Neuronal stem cell (in vitro differentiated cells): Measurements from ENCODE around the gene XPO4.
"Not testable (repeated sequence)": the region's sequence is repeated elsewhere in the genome, so short reads cannot be mapped to it uniquely, and the experiment has no call there.

ENCODE experiments used
- DNase-seq: peaks from one replicate; pipeline ENCODE4 v3.0.0-alpha.2; 2013; ENCODE audit warnings: low spot score
- H2AFZ ChIP-seq: one replicate; pipeline ENCODE4 v1.6.1; 2013; ENCODE audit warnings: mild to moderate bottlenecking, low read length, inconsistent platforms
- H2AK5ac ChIP-seq: 2 replicates; pipeline ENCODE4 v1.6.1; 2013; ENCODE audit warnings: low read depth, mild to moderate bottlenecking, inconsistent platforms, low read length, moderate library complexity, mixed read lengths
- H2BK120ac ChIP-seq: 2 replicates; pipeline ENCODE4 v1.6.1; 2013; ENCODE audit warnings: low read depth, mild to moderate bottlenecking, inconsistent platforms, low read length, moderate library complexity, mixed read lengths
- H2BK12ac ChIP-seq: one replicate; pipeline ENCODE4 v1.6.1; 2013; ENCODE audit warnings: low read length, inconsistent platforms
- H2BK15ac ChIP-seq: 2 replicates; pipeline ENCODE4 v1.6.1; 2013; ENCODE audit warnings: mild to moderate bottlenecking, low read length, inconsistent platforms, mixed read lengths
- H2BK5ac ChIP-seq: one replicate; pipeline ENCODE4 v1.6.1; 2013; ENCODE audit warnings: inconsistent platforms, mild to moderate bottlenecking, low read length, moderate library complexity
- H3K14ac ChIP-seq: one replicate; pipeline ENCODE4 v1.6.1; 2013; ENCODE audit warnings: low read length, inconsistent platforms
- H3K18ac ChIP-seq: 2 replicates; pipeline ENCODE4 v1.6.1; 2013; ENCODE audit warnings: low read length, inconsistent platforms
- H3K23ac ChIP-seq: 2 replicates; pipeline ENCODE4 v1.6.1; 2013; ENCODE audit warnings: low read depth, mild to moderate bottlenecking, mixed read lengths, low read length, inconsistent platforms; ENCODE audit not compliant: poor library complexity
- H3K27ac ChIP-seq: replicated peaks from 3 replicates; pipeline ENCODE4 v1.5.1; 2013; ENCODE audit warnings: low read length, inconsistent platforms
- H3K27me3 ChIP-seq, 3 experiments: 2 replicates each; pipeline ENCODE4 v1.6.1; 2013; ENCODE audit warnings: low read length in 3 of 3, mild to moderate bottlenecking in 2 of 3, inconsistent platforms in 1 of 3, low read depth in 1 of 3, mixed read lengths in 1 of 3, moderate library complexity in 1 of 3; ENCODE audit not compliant: control insufficient read depth in 3 of 3, insufficient read depth in 3 of 3
- H3K36me3 ChIP-seq, 2 donors: replicated peaks in 1 of 2; 2 replicates each; pipeline ENCODE4 v1.6.1; 2013; ENCODE audit warnings: low read length in 2 of 2; ENCODE audit not compliant: control insufficient read depth in 2 of 2, insufficient read depth in 2 of 2
- H3K4ac ChIP-seq: 2 replicates; pipeline ENCODE4 v1.6.1; 2013; ENCODE audit warnings: inconsistent platforms, mild to moderate bottlenecking, low read length, moderate library complexity
- H3K4me1 ChIP-seq, 2 donors: 1 replicate in 1 of 2; 2 replicates in 1 of 2; pipeline ENCODE4 v1.6.1; 2013; ENCODE audit warnings: low read length in 2 of 2, low read depth in 1 of 2; ENCODE audit not compliant: control insufficient read depth in 2 of 2, insufficient read depth in 1 of 2
- H3K4me2 ChIP-seq: one replicate; pipeline ENCODE4 v1.6.1; 2013; ENCODE audit warnings: mild to moderate bottlenecking, low read length, inconsistent platforms; ENCODE audit not compliant: insufficient read depth, poor library complexity, severe bottlenecking
- H3K4me3 ChIP-seq, 2 donors: 2 replicates each; pipeline ENCODE4 v1.5.1; 2013; ENCODE audit warnings: low read length in 2 of 2, mild to moderate bottlenecking in 2 of 2, inconsistent platforms in 1 of 2, moderate library complexity in 1 of 2
- H3K79me1 ChIP-seq: one replicate; pipeline ENCODE4 v1.6.1; 2013; ENCODE audit warnings: low read depth, mild to moderate bottlenecking, inconsistent platforms, low read length, moderate library complexity
- H3K9ac ChIP-seq: one replicate; pipeline ENCODE4 v1.6.1; 2013; ENCODE audit warnings: mild to moderate bottlenecking, low read depth, low read length, inconsistent platforms; ENCODE audit not compliant: poor library complexity
- H3K9me3 ChIP-seq, 2 donors: replicated peaks in 1 of 2; 2 replicates each; pipeline versions ENCODE3 to v1.6.1; 2013; ENCODE audit warnings: low read length in 2 of 2, mild to moderate bottlenecking in 2 of 2, inconsistent platforms in 1 of 2, low read depth in 1 of 2, mixed read lengths in 1 of 2, moderate library complexity in 1 of 2; ENCODE audit not compliant: control insufficient read depth in 2 of 2, insufficient read depth in 1 of 2
- H4K8ac ChIP-seq: one replicate; pipeline ENCODE4 v1.6.1; 2013; ENCODE audit warnings: low read depth, mild to moderate bottlenecking, inconsistent platforms, low read length, moderate library complexity
- H4K91ac ChIP-seq: one replicate; pipeline ENCODE4 v1.6.1; 2013; ENCODE audit warnings: low read length, low read depth, mild to moderate bottlenecking, inconsistent platforms; ENCODE audit not compliant: poor library complexity
- WGBS, 2 donors: extraction: QIAGEN DNeasy Blood & Tissue Kit; methylation state at CpG; one replicate each; pipeline ENCODE4 v1.1.7; 2013; ENCODE audit warnings: missing lambda C conversion rate in 2 of 2, mixed read lengths in 1 of 2; ENCODE audit not compliant: insufficient read length in 2 of 2, insufficient replicate concordance in 1 of 2; ENCODE audit errors: extremely low coverage in 2 of 2; 5-methylcytosine and 5-hydroxymethylcytosine counted together

The XPO4 gene

DNA sequence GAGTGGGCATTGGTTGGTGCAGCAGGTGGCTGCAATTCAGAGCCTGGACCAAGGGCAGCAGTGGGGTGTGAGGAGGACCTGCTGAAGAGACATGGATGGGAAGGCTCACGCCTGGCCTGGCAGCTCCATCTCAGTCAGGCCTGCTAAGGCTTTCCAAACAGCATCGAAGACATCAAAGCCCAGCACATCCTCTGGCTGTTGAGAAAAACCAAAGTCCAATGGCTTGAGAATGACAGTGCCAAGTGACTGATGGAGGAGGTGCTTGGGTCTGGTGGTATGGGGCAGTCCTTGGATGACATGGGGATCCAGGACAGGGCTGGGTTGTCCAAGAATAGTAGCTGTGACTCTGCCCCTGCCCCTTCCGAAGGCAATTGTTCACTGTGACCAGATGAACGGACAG, 19.0 kb upstream of the XPO4 start:
- H3K27me3 ChIP-seq: no peaks in the 10 kb centered on the region
- H3K4ac ChIP-seq: no peak overlapping the region
- no peak overlapping the region for H3K23ac ChIP-seq
- no peaks in the 10 kb centered on the region for H3K9me3 ChIP-seq
- no peak overlapping the region for H3K14ac ChIP-seq
- no peak overlapping the region for H3K4me2 ChIP-seq
- no peak overlapping the region for H4K91ac ChIP-seq
- no peaks in the 10 kb centered on the region for H3K79me1 ChIP-seq
- no peak overlapping the region for H3K4me3 ChIP-seq
- no peak overlapping the region for H2AFZ ChIP-seq
- peak overlapping the region; percentile 3 for H3K18ac ChIP-seq
- no peak overlapping the region for H2BK15ac ChIP-seq
- H2BK12ac ChIP-seq: no peak overlapping the region
- no peaks in the 10 kb centered on the region for H3K36me3 ChIP-seq
- no CpG with 5 or more reads among the region's 4 CpGs for WGBS, 2 donors
- H2BK120ac ChIP-seq: no peak overlapping the region
- H3K9ac ChIP-seq: no peak overlapping the region
- no peak overlapping the region for H3K27ac ChIP-seq
- H2AK5ac ChIP-seq: peak overlapping the region; percentile 76
- no peaks in the 10 kb centered on the region for H3K4me1 ChIP-seq
- DNase-seq: no peak
- no peak overlapping the region for H2BK5ac ChIP-seq
- no peak overlapping the region for H4K8ac ChIP-seq

DNA sequence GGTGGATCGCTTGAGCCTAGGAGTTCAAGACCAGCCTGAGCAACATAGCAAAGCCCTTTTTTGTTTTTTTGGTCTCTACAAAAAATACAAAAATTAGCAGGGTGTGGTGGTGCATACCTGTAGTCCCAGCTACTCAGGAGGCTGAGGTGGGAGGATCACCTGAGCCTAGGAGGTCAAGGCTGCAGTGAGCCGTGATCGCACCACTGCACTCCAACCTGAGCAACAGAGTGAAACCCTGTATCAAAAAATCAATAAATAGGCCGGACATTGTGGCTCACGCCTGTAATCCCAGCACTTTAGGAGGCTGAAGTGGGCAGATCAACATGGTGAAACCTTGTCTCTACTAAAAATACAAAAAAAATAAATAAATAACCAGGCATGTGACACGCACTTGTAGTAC, 13.1 kb upstream of the XPO4 start:
- H4K8ac ChIP-seq, H3K4me2 ChIP-seq: not testable (repeated sequence)

DNA sequence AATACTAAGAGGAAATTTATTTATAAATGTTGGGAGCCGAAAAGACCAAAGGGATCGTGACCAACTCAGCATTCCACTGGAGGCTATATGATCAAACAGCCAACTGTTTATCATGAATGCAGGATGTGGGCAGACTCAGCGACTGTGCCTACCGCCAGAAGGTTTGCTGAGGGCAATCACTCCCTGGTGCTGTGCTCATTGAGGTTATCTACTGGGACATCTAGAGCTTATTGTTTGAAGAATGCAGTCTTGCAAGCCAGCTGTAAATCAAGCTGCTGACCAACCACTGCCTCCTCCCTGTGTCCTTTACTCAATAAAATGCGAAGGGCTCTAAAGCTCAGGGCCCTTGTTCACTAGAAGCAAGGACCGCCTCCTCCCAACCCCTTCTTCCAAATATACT, 8.5 kb upstream of the XPO4 start:
- Histone ChIP-seq H3K23ac (no peak overlapping the region), H3K18ac (no peak overlapping the region), H3K9ac (no peak overlapping the region), H3K4me3 (no peak overlapping the region), H3K27me3 (no peaks in the 10 kb centered on the region), H3K4ac (no peak overlapping the region), H2BK12ac (no peak overlapping the region), H2BK5ac (no peak overlapping the region), H2BK15ac (no peak overlapping the region), H3K36me3 (no peaks in the 10 kb centered on the region), H2AK5ac (no peak overlapping the region), H4K8ac (no peak overlapping the region), H3K14ac (no peak overlapping the region), H3K27ac (no peak overlapping the region), H3K9me3 (no peaks in the 10 kb centered on the region), H2AFZ (no peak overlapping the region), H3K4me2 (no peak overlapping the region), H3K79me1 (no peaks in the 10 kb centered on the region), H3K4me1 (no peaks in the 10 kb centered on the region), H4K91ac (no peak overlapping the region), H2BK120ac (no peak overlapping the region)
- WGBS, 2 donors: no CpG with 5 or more reads among the region's 6 CpGs
- DNase-seq: no peak

More for the DNA sequence above, 13.1 kb upstream of the XPO4 start:
- not testable (repeated sequence) for H3K9me3 ChIP-seq, H2AK5ac ChIP-seq, H3K27me3 ChIP-seq, H2AFZ ChIP-seq, H3K27ac ChIP-seq, H3K23ac ChIP-seq, H3K4me3 ChIP-seq, H2BK5ac ChIP-seq, H4K91ac ChIP-seq, H2BK12ac ChIP-seq, H3K18ac ChIP-seq, H3K14ac ChIP-seq, H3K79me1 ChIP-seq, DNase-seq, H3K36me3 ChIP-seq, H3K4ac ChIP-seq, H3K9ac ChIP-seq, H2BK120ac ChIP-seq, H2BK15ac ChIP-seq, H3K4me1 ChIP-seq
- no CpG with 5 or more reads among the region's 6 CpGs for WGBS, 2 donors

GRCh38 chr13:20908714-20909497, 6.4 kb upstream of the XPO4 start:
- Histone ChIP-seq H2AFZ (no peak overlapping the region), H3K9me3 (no peaks in the 10 kb centered on the region), H2BK5ac (no peak overlapping the region), H3K4me2 (no peak overlapping the region), H3K4ac (no peak overlapping the region), H2BK15ac (no peak overlapping the region), H2BK120ac (no peak overlapping the region), H2BK12ac (no peak overlapping the region), H3K18ac (no peak overlapping the region), H3K27me3 (no peaks in the 10 kb centered on the region), H3K4me1 (no peaks in the 10 kb centered on the region), H4K91ac (no peak overlapping the region), H3K23ac (no peak overlapping the region), H4K8ac (no peak overlapping the region), H3K36me3 (no peaks in the 10 kb centered on the region), H3K4me3 (no peak overlapping the region), H3K9ac (no peak overlapping the region), H3K14ac (no peak overlapping the region), H3K79me1 (no peaks in the 10 kb centered on the region), H3K27ac (no peak overlapping the region), H2AK5ac (no peak overlapping the region)
- no CpG with 5 or more reads among the region's 6 CpGs for WGBS, 2 donors
- no peak for DNase-seq
